SK-N-SH treated with all-trans-retinoic acid at 6 μM for 48 hours (cell line): ENCODE results near the gene COL6A2.

Experiments used
- ATAC-seq: fragments of 200-7000 bp; cut with Tn5 transposase; 3 replicates; pipeline ENCODE4 v1.9.1; 2020; ENCODE audit warnings: mild to moderate bottlenecking, moderate library complexity
- ARNTL ChIP-seq: fragments of 450-650 bp; formaldehyde crosslinking; IDR thresholded peaks from 2 replicates; pipeline ENCODE4 v1.5.0; 2020; ENCODE audit warnings: low read depth, mild to moderate bottlenecking, moderate library complexity, borderline replicate concordance
- BACH2 ChIP-seq: fragments of 250-450 bp; sonication (Bioruptor Pico); IDR thresholded peaks from 2 replicates; pipeline ENCODE4 v1.9.0; 2021; ENCODE audit warnings: mild to moderate bottlenecking, borderline replicate concordance
- CSDC2 ChIP-seq: fragments of 250-450 bp; sonication (Bioruptor Pico); IDR thresholded peaks from 2 replicates; pipeline ENCODE4 v1.5.0; 2020; ENCODE audit warnings: mild to moderate bottlenecking, moderate library complexity
- ESRRG ChIP-seq: fragments of 250-450 bp; sonication (Bioruptor Pico); IDR thresholded peaks from 2 replicates; pipeline ENCODE4 v1.6.1; 2021; ENCODE audit warnings: mild to moderate bottlenecking
- GLIS3 ChIP-seq: fragments of 250-450 bp; sonication (Bioruptor Pico); IDR thresholded peaks from 2 replicates; pipeline ENCODE4 v1.5.0; 2020; ENCODE audit warnings: mild to moderate bottlenecking, moderate library complexity
- ISL1 ChIP-seq: fragments of 250-450 bp; sonication (Bioruptor Pico); IDR thresholded peaks from 2 replicates; pipeline ENCODE4 v2.1.2; 2022; ENCODE audit warnings: mild to moderate bottlenecking, moderate library complexity
- OSR1 ChIP-seq: fragments of 250-450 bp; sonication (Bioruptor Pico); IDR thresholded peaks from 2 replicates; pipeline ENCODE4 v1.8.0; 2022; ENCODE audit warnings: moderate library complexity, mild to moderate bottlenecking, inconsistent platforms
- POU6F1 ChIP-seq: fragments of 250-450 bp; sonication (Bioruptor Pico); IDR thresholded peaks from 2 replicates; pipeline ENCODE4 v1.8.0; 2021; ENCODE audit warnings: low read depth, mild to moderate bottlenecking, moderate library complexity, borderline replicate concordance
- PPARA ChIP-seq: fragments of 250-450 bp; sonication (Bioruptor Pico); IDR thresholded peaks from 2 replicates; pipeline ENCODE4 v1.5.0; 2020; ENCODE audit warnings: mild to moderate bottlenecking, borderline replicate concordance
- RARB ChIP-seq: fragments of 250-450 bp; sonication (Bioruptor Pico); IDR thresholded peaks from 2 replicates; pipeline ENCODE4 v1.8.0; 2021; ENCODE audit warnings: mild to moderate bottlenecking, moderate library complexity
- SNAI2 ChIP-seq: fragments of 250-450 bp; sonication (Bioruptor Pico); IDR thresholded peaks from 2 replicates; pipeline ENCODE4 v1.5.0; 2020; ENCODE audit warnings: mild to moderate bottlenecking, moderate library complexity
- TCF4 ChIP-seq: fragments of 250-450 bp; sonication (Bioruptor Pico); IDR thresholded peaks from 2 replicates; pipeline ENCODE4 v1.8.0; 2021; ENCODE audit warnings: mild to moderate bottlenecking, moderate library complexity, borderline replicate concordance
- TOX ChIP-seq: fragments of 250-450 bp; sonication (Bioruptor Pico); IDR thresholded peaks from 2 replicates; pipeline ENCODE4 v1.8.0; 2021; ENCODE audit warnings: mild to moderate bottlenecking, moderate library complexity, borderline replicate concordance
- ZC3H10 ChIP-seq: fragments of 250-450 bp; sonication (Bioruptor Pico); IDR thresholded peaks from 2 replicates; pipeline ENCODE4 v1.5.1; 2021; ENCODE audit warnings: mild to moderate bottlenecking, moderate library complexity
- ZFP3 ChIP-seq: fragments of 250-450 bp; sonication (Bioruptor Pico); IDR thresholded peaks from 2 replicates; pipeline ENCODE4 v1.5.0; 2020; ENCODE audit warnings: mild to moderate bottlenecking, moderate library complexity
- ZFP30 ChIP-seq: fragments of 450-650 bp; formaldehyde crosslinking; IDR thresholded peaks from 2 replicates; pipeline ENCODE4 v1.5.0; 2022; ENCODE audit warnings: mild to moderate bottlenecking, moderate library complexity
- ZNF565 ChIP-seq: fragments of 450-650 bp; formaldehyde crosslinking; conservative IDR thresholded peaks from 2 replicates; pipeline ENCODE4 v1.5.0; 2020; ENCODE audit warnings: low read depth, mild to moderate bottlenecking, moderate library complexity
- ZNF70 ChIP-seq: fragments of 450-650 bp; formaldehyde crosslinking; IDR thresholded peaks from 2 replicates; pipeline ENCODE4 v1.5.0; 2020; ENCODE audit warnings: mild to moderate bottlenecking, moderate library complexity
- ZNF8 ChIP-seq: fragments of 450-650 bp; formaldehyde crosslinking; IDR thresholded peaks from 2 replicates; pipeline ENCODE4 v1.5.0; 2020; ENCODE audit warnings: mild to moderate bottlenecking, moderate library complexity
- TF ChIP-seq, protein P1 (sequence below): fragments of 250-450 bp; sonication (Bioruptor Pico); IDR thresholded peaks from 2 replicates; pipeline ENCODE4 v1.5.1; 2021; ENCODE audit warnings: mild to moderate bottlenecking, moderate library complexity
- TF ChIP-seq, protein P2 (sequence below): fragments of 250-450 bp; sonication (Bioruptor Pico); IDR thresholded peaks from 2 replicates; pipeline ENCODE4 v1.5.1; 2020; ENCODE audit warnings: low read depth, mild to moderate bottlenecking, moderate library complexity

COL6A2 gene

DNA sequence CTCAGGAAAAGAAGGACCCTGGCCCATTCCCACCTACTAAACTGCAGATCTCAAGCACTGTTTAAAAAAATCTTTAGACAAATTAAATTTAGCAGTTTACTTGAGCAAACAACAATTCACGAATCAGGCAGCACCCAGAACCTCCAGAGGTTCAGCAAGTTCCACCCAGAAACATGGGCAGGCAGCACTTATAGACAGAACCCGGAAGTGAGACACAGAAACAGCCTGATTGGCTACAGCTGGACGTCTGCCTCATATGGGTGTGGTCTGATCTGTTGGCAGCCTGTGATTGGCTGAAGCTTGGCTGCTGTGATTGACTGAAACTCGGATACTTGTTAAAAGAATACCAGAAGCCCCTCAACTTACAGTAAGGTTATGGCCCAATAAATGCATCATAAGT is 34.7 kb upstream of the COL6A2 start:
- no peak for TF ChIP-seq SNAI2 (CRISPR knock-in tag)
- TF ChIP-seq, protein P1, sequence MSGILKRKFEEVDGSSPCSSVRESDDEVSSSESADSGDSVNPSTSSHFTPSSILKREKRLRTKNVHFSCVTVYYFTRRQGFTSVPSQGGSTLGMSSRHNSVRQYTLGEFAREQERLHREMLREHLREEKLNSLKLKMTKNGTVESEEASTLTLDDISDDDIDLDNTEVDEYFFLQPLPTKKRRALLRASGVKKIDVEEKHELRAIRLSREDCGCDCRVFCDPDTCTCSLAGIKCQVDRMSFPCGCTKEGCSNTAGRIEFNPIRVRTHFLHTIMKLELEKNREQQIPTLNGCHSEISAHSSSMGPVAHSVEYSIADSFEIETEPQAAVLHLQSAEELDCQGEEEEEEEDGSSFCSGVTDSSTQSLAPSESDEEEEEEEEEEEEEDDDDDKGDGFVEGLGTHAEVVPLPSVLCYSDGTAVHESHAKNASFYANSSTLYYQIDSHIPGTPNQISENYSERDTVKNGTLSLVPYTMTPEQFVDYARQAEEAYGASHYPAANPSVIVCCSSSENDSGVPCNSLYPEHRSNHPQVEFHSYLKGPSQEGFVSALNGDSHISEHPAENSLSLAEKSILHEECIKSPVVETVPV (CRISPR knock-in tag): no peak
- TF ChIP-seq CSDC2: no peak
- TF ChIP-seq PPARA (CRISPR knock-in tag): no peak
- no peak for TF ChIP-seq TOX (CRISPR knock-in tag)
- no peak for TF ChIP-seq GLIS3 (CRISPR knock-in tag)
- TF ChIP-seq, protein P2, sequence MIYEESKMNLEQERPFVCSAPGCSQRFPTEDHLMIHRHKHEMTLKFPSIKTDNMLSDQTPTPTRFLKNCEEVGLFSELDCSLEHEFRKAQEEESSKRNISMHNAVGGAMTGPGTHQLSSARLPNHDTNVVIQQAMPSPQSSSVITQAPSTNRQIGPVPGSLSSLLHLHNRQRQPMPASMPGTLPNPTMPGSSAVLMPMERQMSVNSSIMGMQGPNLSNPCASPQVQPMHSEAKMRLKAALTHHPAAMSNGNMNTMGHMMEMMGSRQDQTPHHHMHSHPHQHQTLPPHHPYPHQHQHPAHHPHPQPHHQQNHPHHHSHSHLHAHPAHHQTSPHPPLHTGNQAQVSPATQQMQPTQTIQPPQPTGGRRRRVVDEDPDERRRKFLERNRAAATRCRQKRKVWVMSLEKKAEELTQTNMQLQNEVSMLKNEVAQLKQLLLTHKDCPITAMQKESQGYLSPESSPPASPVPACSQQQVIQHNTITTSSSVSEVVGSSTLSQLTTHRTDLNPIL (CRISPR knock-in tag): no peak
- no peak for TF ChIP-seq ZC3H10 (CRISPR knock-in tag)
- TF ChIP-seq ZNF8 (CRISPR knock-in tag): no peak
- no peak for TF ChIP-seq ISL1 (CRISPR knock-in tag)
- no peak for TF ChIP-seq TCF4 (CRISPR knock-in tag)
- no peak for TF ChIP-seq ZNF70 (CRISPR knock-in tag)
- TF ChIP-seq ESRRG (CRISPR knock-in tag): no peak
- no peak for TF ChIP-seq RARB (CRISPR knock-in tag)
- TF ChIP-seq, all 23 proteins: peak for 0
- no peak for ATAC-seq

DNA sequence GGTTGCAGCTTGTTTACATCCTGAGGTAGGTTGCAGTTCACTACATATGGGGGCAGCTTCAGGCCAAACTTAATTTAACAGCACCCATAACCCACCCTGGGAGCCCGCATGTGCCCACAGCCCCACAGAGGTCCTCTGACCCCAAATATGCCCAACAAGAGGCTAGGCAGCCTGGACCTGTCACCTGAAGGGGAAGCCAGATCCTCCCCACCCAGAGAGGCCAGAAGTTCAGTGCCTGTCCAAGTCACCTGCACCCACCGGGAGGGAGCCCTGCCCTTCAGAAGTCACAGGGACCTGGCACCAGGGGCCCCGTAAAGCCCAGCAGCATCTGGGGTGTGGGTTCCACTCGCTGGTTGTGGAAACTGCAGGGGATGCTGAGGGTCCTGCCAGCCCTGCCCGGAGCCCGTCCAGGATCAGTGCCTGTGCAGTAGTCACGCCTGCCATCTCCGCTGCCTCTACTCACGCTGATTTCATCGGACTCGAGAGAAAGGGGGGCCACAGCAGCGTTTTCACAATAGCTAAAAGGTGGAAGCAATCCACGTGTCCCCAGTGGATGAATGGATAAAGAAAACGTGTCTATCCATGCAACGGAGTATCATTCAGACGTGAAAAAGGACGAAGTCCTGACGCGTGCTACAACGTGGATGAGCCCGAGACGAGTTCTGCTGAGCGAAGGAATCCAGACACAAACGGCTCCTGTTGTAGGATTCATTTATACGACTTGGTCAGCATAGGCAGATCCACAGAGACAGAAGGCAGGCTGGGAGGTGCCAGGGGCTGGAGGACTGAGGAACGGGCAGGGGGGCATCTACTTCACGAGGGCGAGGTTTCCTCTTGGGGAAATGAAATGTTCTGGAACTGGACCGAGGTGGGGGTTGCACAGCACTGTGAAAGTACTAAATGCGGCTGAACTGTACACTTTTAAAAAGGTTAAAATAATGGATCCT is 33.9 kb upstream of the COL6A2 start:
- TF ChIP-seq ZFP3 (no peak), ISL1 (CRISPR knock-in tag) (no peak), PPARA (CRISPR knock-in tag) (no peak), ARNTL (CRISPR knock-in tag) (no peak), ZNF70 (CRISPR knock-in tag) (no peak), RARB (CRISPR knock-in tag) (no peak), ZNF8 (CRISPR knock-in tag) (no peak), TOX (CRISPR knock-in tag) (no peak), OSR1 (no peak), BACH2 (CRISPR knock-in tag) (no peak), CSDC2 (no peak), TCF4 (CRISPR knock-in tag) (no peak), GLIS3 (CRISPR knock-in tag) (no peak)
- TF ChIP-seq, protein P2 (CRISPR knock-in tag): no peak
- ATAC-seq: no peak

GRCh38 chr21:46064870-46065214 is 33.1 kb upstream of the COL6A2 start:
- no peak for TF ChIP-seq TOX (CRISPR knock-in tag)
- no peak for TF ChIP-seq GLIS3 (CRISPR knock-in tag)
- TF ChIP-seq OSR1: no peak
- TF ChIP-seq ZNF8 (CRISPR knock-in tag): no peak
- no peak for TF ChIP-seq CSDC2
- no peak for TF ChIP-seq ZNF565 (CRISPR knock-in tag)
- TF ChIP-seq ESRRG (CRISPR knock-in tag): no peak
- no peak for TF ChIP-seq ZFP30 (CRISPR knock-in tag)
- no peak for TF ChIP-seq ZFP3
- ATAC-seq: no peak

DNA sequence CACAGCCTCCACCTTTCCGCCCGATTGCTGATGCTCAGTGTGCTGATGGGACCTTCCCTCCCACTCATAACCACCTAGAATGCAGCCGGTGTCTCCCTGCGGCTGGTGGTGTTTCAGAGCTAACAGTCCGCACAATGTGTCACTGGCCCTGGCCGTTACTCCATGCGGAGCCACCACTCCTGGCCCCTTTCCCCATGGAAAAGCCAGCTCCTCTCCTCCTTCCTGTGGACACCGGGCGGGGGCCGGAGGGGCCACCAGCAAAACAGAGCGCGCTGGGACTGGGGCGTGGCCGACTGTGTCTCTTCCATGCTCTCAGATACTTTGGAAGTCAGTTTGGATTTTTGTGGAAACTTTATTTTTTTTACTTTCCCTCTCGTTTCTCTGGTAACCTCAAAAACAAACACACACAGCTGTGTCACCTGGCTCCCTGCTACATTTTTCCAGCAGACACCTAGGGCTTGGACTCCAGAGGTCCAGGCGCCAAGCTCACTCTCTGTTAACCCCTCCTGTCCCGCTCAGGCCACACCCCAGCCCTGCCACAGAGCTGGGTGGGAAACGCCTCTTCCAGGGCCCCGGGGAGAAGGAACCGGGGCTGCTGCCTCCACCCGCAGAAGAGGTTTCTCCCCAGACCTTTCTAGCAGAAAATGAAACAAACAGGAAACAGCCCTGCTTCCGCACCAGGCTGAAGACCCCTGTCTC is 32.5 kb upstream of the COL6A2 start:
- ATAC-seq: no peak
- TF ChIP-seq TOX (CRISPR knock-in tag): no peak
- TF ChIP-seq ARNTL (CRISPR knock-in tag): no peak
- no peak for TF ChIP-seq ZFP30 (CRISPR knock-in tag)
- TF ChIP-seq RARB (CRISPR knock-in tag): no peak
- no peak for TF ChIP-seq ESRRG (CRISPR knock-in tag)
- TF ChIP-seq ZNF565 (CRISPR knock-in tag): no peak
- TF ChIP-seq, protein P2 (CRISPR knock-in tag): no peak
- TF ChIP-seq ZNF70 (CRISPR knock-in tag): no peak
- TF ChIP-seq POU6F1 (CRISPR knock-in tag): no peak
- TF ChIP-seq SNAI2 (CRISPR knock-in tag): no peak
- TF ChIP-seq OSR1: no peak
- TF ChIP-seq ISL1 (CRISPR knock-in tag): no peak
- no peak for TF ChIP-seq PPARA (CRISPR knock-in tag)
